HG02852 (cell line): Measurements from ENCODE around the gene TENM4.
"Not testable (repeated sequence)": the region's sequence is repeated elsewhere in the genome, so short reads cannot be mapped to it uniquely, and the experiment has no call there.

Source experiments
- ATAC-seq: cut with Tn5 transposase; IDR thresholded peaks from one replicate; pipeline ENCODE4 v1.9.1; 2021; ENCODE audit warnings: mild to moderate bottlenecking, moderate library complexity; ENCODE audit not compliant: unreplicated experiment

TENM4 gene

GRCh38 chr11:79190553-79190952 is 250.3 kb downstream of the TENM4 start:
- ATAC-seq: not testable (repeated sequence)

- no peak for ATAC-seq
These were observed 251.2 kb downstream of the TENM4 start for GRCh38 chr11:79189601-79190000.

GRCh38 chr11:79189055-79189454 is 251.8 kb downstream of the TENM4 start:
- no peak for ATAC-seq

- no peak for ATAC-seq
These were observed 254.2 kb downstream of the TENM4 start for GRCh38 chr11:79186669-79187068.

GRCh38 chr11:79185351-79185750 is 255.5 kb downstream of the TENM4 start:
- ATAC-seq: no peak

- no peak for ATAC-seq
These were observed 256.5 kb downstream of the TENM4 start for GRCh38 chr11:79184285-79184684.

GRCh38 chr11:79182794-79183193 is 258.0 kb downstream of the TENM4 start:
- no peak for ATAC-seq

GRCh38 chr11:79179087-79179486 is 261.7 kb downstream of the TENM4 start:
- ATAC-seq: no peak

GRCh38 chr11:79174045-79175008 is 266.5 kb downstream of the TENM4 start:
- no peak for ATAC-seq

GRCh38 chr11:79173615-79174014 is 267.2 kb downstream of the TENM4 start:
- ATAC-seq: no peak

- no peak for ATAC-seq
These were observed 270.5 kb downstream of the TENM4 start for GRCh38 chr11:79170321-79170720.

- no peak for ATAC-seq
These were observed 272.2 kb downstream of the TENM4 start for GRCh38 chr11:79168530-79169110.

- no peak for ATAC-seq
These were observed 273.2 kb downstream of the TENM4 start for GRCh38 chr11:79167510-79168188.

GRCh38 chr11:79165908-79166307 is 274.9 kb downstream of the TENM4 start:
- ATAC-seq: no peak

- no peak for ATAC-seq
These were observed 279.9 kb downstream of the TENM4 start for GRCh38 chr11:79160791-79161403.

- ATAC-seq: no peak
These were observed 281.0 kb downstream of the TENM4 start for GRCh38 chr11:79159657-79160450.

- ATAC-seq: no peak
These were observed 283.1 kb downstream of the TENM4 start for GRCh38 chr11:79157738-79158137.

GRCh38 chr11:79156031-79156430 is 284.8 kb downstream of the TENM4 start:
- ATAC-seq: no peak

- no peak for ATAC-seq
These were observed 285.6 kb downstream of the TENM4 start for GRCh38 chr11:79155237-79155636.

- ATAC-seq: no peak
These were observed 288.3 kb downstream of the TENM4 start for GRCh38 chr11:79152511-79152910.
